GM23338 (cell line): ENCODE measurements around the gene BHLHE23. TPM values are rescaled to one million over a fixed set of nuclear protein-coding genes. Genes with fewer than 3 reads are reported as not detected.

Source experiments
- ATAC-seq: fragments of 200-7000 bp; cut with Tn5 transposase; 3 replicates; pipeline ENCODE4 v1.9.1; 2020
- DNase-seq: peaks from one replicate; pipeline ENCODE4 v3.0.0-alpha.2; 2015; ENCODE audit warnings: low spot score
- H2AFZ ChIP-seq: fragments of 200-600 bp; sonication (generic); 2 replicates; pipeline ENCODE4 v1.8.0; 2016; ENCODE audit warnings: antibody characterized with exemption, mild to moderate bottlenecking, moderate library complexity
- H3F3A ChIP-seq: fragments of 200-600 bp; sonication (generic); replicated peaks from 2 replicates; pipeline ENCODE4 v1.8.0; 2017; ENCODE audit warnings: antibody characterized with exemption, mixed run types, low read depth
- H3K27ac ChIP-seq: fragments of 200-600 bp; sonication (generic); 2 replicates; pipeline ENCODE4 v1.6.1; 2016; ENCODE audit warnings: low read depth
- H3K27me3 ChIP-seq: fragments of 200-600 bp; sonication (generic); 2 replicates; pipeline ENCODE4 v1.8.0; 2016; ENCODE audit warnings: mild to moderate bottlenecking, mixed run types, moderate library complexity; ENCODE audit not compliant: insufficient read depth
- H3K36me3 ChIP-seq: fragments of 200-600 bp; sonication (generic); 2 replicates; pipeline ENCODE4 v1.8.0; 2016; ENCODE audit warnings: mild to moderate bottlenecking; ENCODE audit not compliant: insufficient read depth
- H3K4me1 ChIP-seq: fragments of 200-600 bp; sonication (generic); 2 replicates; pipeline ENCODE4 v1.8.0; 2016; ENCODE audit warnings: mild to moderate bottlenecking, moderate library complexity; ENCODE audit not compliant: insufficient read depth
- H3K4me2 ChIP-seq: fragments of 200-600 bp; sonication (generic); 2 replicates; pipeline ENCODE4 v1.7.1; 2017; ENCODE audit warnings: mixed run types
- H3K4me3 ChIP-seq: fragments of 200-600 bp; sonication (generic); 2 replicates; pipeline ENCODE4 v1.6.1; 2016; ENCODE audit warnings: mixed run types
- H3K79me2 ChIP-seq: fragments of 200-600 bp; sonication (generic); replicated peaks from 2 replicates; pipeline ENCODE4 v1.8.0; 2017; ENCODE audit warnings: mild to moderate bottlenecking; ENCODE audit not compliant: insufficient read depth
- H3K9me2 ChIP-seq: fragments of 200-600 bp; sonication (generic); 2 replicates; pipeline ENCODE4 v1.8.0; 2017; ENCODE audit not compliant: insufficient read depth
- H4K20me1 ChIP-seq: fragments of 200-600 bp; sonication (generic); replicated peaks from 2 replicates; pipeline ENCODE4 v1.8.0; 2017; ENCODE audit warnings: mild to moderate bottlenecking; ENCODE audit not compliant: insufficient read depth
- H3K27ac Mint-ChIP-seq: 2 replicates; pipeline ENCODE4 v1.8.0; 2020; ENCODE audit warnings: inconsistent platforms, mild to moderate bottlenecking, moderate library complexity, mixed read lengths
- H3K27me3 Mint-ChIP-seq: 3 replicates; pipeline ENCODE4 v1.8.0; 2022; ENCODE audit warnings: low read depth, mild to moderate bottlenecking, moderate library complexity, mixed read lengths, inconsistent platforms; ENCODE audit not compliant: insufficient read depth, poor library complexity
- H3K36me3 Mint-ChIP-seq: 3 replicates; pipeline ENCODE4 v1.8.0; 2021; ENCODE audit warnings: low read depth, mild to moderate bottlenecking, inconsistent platforms, moderate library complexity, mixed read lengths
- H3K4me1 Mint-ChIP-seq: 3 replicates; pipeline ENCODE4 v1.8.0; 2020; ENCODE audit warnings: mild to moderate bottlenecking, inconsistent platforms, mixed read lengths
- H3K4me3 Mint-ChIP-seq: 3 replicates; pipeline ENCODE4 v1.8.0; 2021; ENCODE audit warnings: moderate library complexity, mild to moderate bottlenecking, inconsistent platforms, mixed read lengths
- H3K9me3 Mint-ChIP-seq: 3 replicates; pipeline ENCODE4 v1.8.0; 2020; ENCODE audit warnings: moderate library complexity, mild to moderate bottlenecking, inconsistent platforms, mixed read lengths
- CREB1 ChIP-seq: fragments of 250-450 bp; sonication (Bioruptor Pico); IDR thresholded peaks from 2 replicates; pipeline ENCODE4 v1.5.0; 2020; ENCODE audit warnings: low read depth, mild to moderate bottlenecking, moderate library complexity
- EZH2 ChIP-seq: fragments of 200-600 bp; sonication (generic); IDR thresholded peaks from one replicate; pipeline ENCODE4 v1.8.0; 2017; ENCODE audit warnings: antibody characterized with exemption, mild to moderate bottlenecking, low read depth; ENCODE audit not compliant: unreplicated experiment
- JUNB ChIP-seq: IDR thresholded peaks from one replicate; pipeline ENCODE4 v1.6.1; 2016; ENCODE audit warnings: antibody characterized with exemption; ENCODE audit not compliant: unreplicated experiment
- NANOG ChIP-seq: IDR thresholded peaks from 2 replicates; pipeline ENCODE4 v1.6.1; 2016; ENCODE audit warnings: antibody characterized with exemption, borderline replicate concordance
- POLR2AphosphoS5 ChIP-seq: IDR thresholded peaks from 2 replicates; pipeline ENCODE4 v1.6.1; 2016; ENCODE audit warnings: antibody characterized with exemption, low read depth
- polyA plus RNA-seq: library from polyadenylated mRNA; unstranded; fragments of >200 nt; fragmentation: Nextera tagmentation; extraction: Ambion mirVana; gene quantifications from 2 replicates; pipeline ENCODE4 v1.2.1, GENCODE V29; 2016
- total RNA-seq: library from RNA; depleted of rRNA; stranded (reverse); fragments of >200 nt; shearing (Covaris generic); gene quantifications from 2 replicates; pipeline ENCODE4 v1.2.3, GENCODE V29; 2014
- TF ChIP-seq, protein P1 (sequence below): fragments of 250-450 bp; sonication (Bioruptor Pico); IDR thresholded peaks from 2 replicates; pipeline ENCODE4 v1.5.0; 2020; ENCODE audit warnings: mild to moderate bottlenecking, moderate library complexity
- TF ChIP-seq, protein P2 (sequence below), 2 experiments: fragments of 200-600 bp in 1 of 2; sonication (generic) in 1 of 2; conservative IDR thresholded peaks; 2 replicates each; pipeline versions ENCODE4 v1.5.1 to v1.6.1; 2016 to 2017; ENCODE audit warnings: antibody characterized with exemption in 2 of 2, low read depth in 2 of 2, mild to moderate bottlenecking in 2 of 2, moderate library complexity in 1 of 2
- TF ChIP-seq, protein P3 (sequence below): IDR thresholded peaks from one replicate; pipeline ENCODE4 v1.6.1; 2018; ENCODE audit warnings: antibody characterized with exemption; ENCODE audit not compliant: unreplicated experiment

The BHLHE23 gene
- total and polyA plus RNA-seq, 2 experiments from 2014 or later = 0.52 to 5.0 TPM

DNA sequence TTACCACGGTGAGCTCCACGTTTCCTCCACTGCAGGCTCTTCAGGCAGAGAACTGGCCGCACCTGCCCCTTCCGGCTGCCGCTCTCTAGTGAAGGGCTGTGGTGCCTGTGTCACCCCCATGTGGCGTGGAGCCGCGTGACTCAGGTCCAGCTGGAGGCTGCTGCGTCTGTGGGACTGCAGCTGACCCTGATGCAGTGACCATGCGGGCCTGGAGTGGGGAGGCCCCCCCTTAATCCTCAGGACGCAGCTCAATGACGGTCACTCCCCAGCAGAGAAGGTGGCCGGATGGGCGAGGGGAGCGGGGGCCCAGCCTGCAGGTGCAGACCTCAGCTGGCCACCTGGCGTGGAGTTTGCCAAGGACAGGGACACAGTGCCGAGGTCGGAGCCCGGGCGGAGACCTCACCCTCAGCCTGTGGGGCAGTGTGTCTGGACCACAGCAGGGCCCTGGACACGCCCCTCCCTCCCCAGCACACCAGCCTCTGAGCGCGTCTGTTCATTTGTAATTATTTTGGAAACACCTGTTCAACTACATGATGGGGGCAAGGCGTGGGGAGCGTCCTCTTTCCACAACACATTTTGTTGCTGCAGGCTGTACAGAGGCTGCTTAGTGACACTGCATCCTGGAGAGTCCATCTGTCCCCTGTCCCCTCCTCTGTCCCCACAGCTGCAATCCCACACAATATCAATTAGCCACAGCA lies 10.7 kb downstream of the BHLHE23 start:
- Mint-ChIP-seq H3K4me3 (no peak overlapping the region), H3K4me1 (peaks cover 42% of the 10 kb centered on the region), H3K9me3 (no peaks in the 10 kb centered on the region), H3K27ac (no peak overlapping the region), H3K27me3 (peaks cover 42% of the 10 kb centered on the region), H3K36me3 (no peaks in the 10 kb centered on the region)
- H3K36me3 ChIP-seq = no peaks in the 10 kb centered on the region
- peaks cover 22% of the 10 kb centered on the region; the same call in 1 of the 2 replicates for H3F3A ChIP-seq
- no peak overlapping the region for H3K27ac ChIP-seq
- peaks cover 31% of the 10 kb centered on the region for H3K4me1 ChIP-seq
- H3K79me2 ChIP-seq = no peaks in the 10 kb centered on the region
- no peak overlapping the region for H3K4me3 ChIP-seq
- TF ChIP-seq CREB1 (no peak), EZH2 (no peak), NANOG (no peak), POLR2AphosphoS5 (no peak), JUNB (no peak)
- TF ChIP-seq, protein P1, sequence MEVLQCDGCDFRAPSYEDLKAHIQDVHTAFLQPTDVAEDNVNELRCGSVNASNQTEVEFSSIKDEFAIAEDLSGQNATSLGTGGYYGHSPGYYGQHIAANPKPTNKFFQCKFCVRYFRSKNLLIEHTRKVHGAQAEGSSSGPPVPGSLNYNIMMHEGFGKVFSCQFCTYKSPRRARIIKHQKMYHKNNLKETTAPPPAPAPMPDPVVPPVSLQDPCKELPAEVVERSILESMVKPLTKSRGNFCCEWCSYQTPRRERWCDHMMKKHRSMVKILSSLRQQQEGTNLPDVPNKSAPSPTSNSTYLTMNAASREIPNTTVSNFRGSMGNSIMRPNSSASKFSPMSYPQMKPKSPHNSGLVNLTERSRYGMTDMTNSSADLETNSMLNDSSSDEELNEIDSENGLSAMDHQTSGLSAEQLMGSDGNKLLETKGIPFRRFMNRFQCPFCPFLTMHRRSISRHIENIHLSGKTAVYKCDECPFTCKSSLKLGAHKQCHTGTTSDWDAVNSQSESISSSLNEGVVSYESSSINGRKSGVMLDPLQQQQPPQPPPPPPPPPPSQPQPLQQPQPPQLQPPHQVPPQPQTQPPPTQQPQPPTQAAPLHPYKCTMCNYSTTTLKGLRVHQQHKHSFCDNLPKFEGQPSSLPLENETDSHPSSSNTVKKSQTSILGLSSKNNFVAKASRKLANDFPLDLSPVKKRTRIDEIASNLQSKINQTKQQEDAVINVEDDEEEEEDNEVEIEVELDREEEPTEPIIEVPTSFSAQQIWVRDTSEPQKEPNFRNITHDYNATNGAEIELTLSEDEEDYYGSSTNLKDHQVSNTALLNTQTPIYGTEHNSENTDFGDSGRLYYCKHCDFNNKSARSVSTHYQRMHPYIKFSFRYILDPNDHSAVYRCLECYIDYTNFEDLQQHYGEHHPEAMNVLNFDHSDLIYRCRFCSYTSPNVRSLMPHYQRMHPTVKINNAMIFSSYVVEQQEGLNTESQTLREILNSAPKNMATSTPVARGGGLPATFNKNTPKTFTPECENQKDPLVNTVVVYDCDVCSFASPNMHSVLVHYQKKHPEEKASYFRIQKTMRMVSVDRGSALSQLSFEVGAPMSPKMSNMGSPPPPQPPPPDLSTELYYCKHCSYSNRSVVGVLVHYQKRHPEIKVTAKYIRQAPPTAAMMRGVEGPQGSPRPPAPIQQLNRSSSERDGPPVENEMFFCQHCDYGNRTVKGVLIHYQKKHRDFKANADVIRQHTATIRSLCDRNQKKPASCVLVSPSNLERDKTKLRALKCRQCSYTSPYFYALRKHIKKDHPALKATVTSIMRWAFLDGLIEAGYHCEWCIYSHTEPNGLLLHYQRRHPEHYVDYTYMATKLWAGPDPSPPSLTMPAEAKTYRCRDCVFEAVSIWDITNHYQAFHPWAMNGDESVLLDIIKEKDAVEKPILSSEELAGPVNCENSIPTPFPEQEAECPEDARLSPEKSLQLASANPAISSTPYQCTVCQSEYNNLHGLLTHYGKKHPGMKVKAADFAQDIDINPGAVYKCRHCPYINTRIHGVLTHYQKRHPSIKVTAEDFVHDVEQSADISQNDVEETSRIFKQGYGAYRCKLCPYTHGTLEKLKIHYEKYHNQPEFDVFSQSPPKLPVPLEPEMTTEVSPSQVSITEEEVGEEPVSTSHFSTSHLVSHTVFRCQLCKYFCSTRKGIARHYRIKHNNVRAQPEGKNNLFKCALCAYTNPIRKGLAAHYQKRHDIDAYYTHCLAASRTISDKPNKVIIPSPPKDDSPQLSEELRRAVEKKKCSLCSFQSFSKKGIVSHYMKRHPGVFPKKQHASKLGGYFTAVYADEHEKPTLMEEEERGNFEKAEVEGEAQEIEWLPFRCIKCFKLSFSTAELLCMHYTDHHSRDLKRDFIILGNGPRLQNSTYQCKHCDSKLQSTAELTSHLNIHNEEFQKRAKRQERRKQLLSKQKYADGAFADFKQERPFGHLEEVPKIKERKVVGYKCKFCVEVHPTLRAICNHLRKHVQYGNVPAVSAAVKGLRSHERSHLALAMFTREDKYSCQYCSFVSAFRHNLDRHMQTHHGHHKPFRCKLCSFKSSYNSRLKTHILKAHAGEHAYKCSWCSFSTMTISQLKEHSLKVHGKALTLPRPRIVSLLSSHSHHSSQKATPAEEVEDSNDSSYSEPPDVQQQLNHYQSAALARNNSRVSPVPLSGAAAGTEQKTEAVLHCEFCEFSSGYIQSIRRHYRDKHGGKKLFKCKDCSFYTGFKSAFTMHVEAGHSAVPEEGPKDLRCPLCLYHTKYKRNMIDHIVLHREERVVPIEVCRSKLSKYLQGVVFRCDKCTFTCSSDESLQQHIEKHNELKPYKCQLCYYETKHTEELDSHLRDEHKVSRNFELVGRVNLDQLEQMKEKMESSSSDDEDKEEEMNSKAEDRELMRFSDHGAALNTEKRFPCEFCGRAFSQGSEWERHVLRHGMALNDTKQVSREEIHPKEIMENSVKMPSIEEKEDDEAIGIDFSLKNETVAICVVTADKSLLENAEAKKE (CRISPR knock-in tag) = no peak
- TF ChIP-seq, protein P2, sequence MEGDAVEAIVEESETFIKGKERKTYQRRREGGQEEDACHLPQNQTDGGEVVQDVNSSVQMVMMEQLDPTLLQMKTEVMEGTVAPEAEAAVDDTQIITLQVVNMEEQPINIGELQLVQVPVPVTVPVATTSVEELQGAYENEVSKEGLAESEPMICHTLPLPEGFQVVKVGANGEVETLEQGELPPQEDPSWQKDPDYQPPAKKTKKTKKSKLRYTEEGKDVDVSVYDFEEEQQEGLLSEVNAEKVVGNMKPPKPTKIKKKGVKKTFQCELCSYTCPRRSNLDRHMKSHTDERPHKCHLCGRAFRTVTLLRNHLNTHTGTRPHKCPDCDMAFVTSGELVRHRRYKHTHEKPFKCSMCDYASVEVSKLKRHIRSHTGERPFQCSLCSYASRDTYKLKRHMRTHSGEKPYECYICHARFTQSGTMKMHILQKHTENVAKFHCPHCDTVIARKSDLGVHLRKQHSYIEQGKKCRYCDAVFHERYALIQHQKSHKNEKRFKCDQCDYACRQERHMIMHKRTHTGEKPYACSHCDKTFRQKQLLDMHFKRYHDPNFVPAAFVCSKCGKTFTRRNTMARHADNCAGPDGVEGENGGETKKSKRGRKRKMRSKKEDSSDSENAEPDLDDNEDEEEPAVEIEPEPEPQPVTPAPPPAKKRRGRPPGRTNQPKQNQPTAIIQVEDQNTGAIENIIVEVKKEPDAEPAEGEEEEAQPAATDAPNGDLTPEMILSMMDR (conservative IDR thresholded peaks at IDR 0.05; ENCODE audit: low read depth in 2 of 2) = no peak
- TF ChIP-seq, protein P3, sequence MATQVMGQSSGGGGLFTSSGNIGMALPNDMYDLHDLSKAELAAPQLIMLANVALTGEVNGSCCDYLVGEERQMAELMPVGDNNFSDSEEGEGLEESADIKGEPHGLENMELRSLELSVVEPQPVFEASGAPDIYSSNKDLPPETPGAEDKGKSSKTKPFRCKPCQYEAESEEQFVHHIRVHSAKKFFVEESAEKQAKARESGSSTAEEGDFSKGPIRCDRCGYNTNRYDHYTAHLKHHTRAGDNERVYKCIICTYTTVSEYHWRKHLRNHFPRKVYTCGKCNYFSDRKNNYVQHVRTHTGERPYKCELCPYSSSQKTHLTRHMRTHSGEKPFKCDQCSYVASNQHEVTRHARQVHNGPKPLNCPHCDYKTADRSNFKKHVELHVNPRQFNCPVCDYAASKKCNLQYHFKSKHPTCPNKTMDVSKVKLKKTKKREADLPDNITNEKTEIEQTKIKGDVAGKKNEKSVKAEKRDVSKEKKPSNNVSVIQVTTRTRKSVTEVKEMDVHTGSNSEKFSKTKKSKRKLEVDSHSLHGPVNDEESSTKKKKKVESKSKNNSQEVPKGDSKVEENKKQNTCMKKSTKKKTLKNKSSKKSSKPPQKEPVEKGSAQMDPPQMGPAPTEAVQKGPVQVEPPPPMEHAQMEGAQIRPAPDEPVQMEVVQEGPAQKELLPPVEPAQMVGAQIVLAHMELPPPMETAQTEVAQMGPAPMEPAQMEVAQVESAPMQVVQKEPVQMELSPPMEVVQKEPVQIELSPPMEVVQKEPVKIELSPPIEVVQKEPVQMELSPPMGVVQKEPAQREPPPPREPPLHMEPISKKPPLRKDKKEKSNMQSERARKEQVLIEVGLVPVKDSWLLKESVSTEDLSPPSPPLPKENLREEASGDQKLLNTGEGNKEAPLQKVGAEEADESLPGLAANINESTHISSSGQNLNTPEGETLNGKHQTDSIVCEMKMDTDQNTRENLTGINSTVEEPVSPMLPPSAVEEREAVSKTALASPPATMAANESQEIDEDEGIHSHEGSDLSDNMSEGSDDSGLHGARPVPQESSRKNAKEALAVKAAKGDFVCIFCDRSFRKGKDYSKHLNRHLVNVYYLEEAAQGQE = no peak
- DNase-seq (no peak), ATAC-seq (no peak)
- no peaks in the 10 kb centered on the region for H4K20me1 ChIP-seq
- H3K4me2 ChIP-seq = no peak overlapping the region
- H2AFZ ChIP-seq = no peak overlapping the region
- H3K27me3 ChIP-seq = no peaks in the 10 kb centered on the region
- H3K9me2 ChIP-seq = no peaks in the 10 kb centered on the region
